Measurements from ENCODE around the gene SFXN2. TPM values are rescaled to one million over a fixed set of nuclear protein-coding genes. Genes with fewer than 3 reads are reported as not detected.

SFXN2 gene
- polyA plus RNA-seq, 2 of the 4 experiments (the other 2 are of a cell fraction), result 5.6 to 7.4 TPM

GRCh38 chr10:102782673-102783551 is 68.5 kb downstream of the SFXN2 start:
- ChIA-PET POLR2A (no interaction called here), CTCF (interaction anchor here (2.0 kb wide), 1 partner anchor 53 kb away, joined by 4 read pairs; no protein-coding TSS in a partner anchor)
- Histone ChIP-seq H3K27ac (no peak overlapping the region), H3K4me2 (no peak overlapping the region), H3K4me3 (no peak overlapping the region), H3K4me1 (0 out of 3 replicates have a peak, but pooled peaks cover 6% of the 10 kb centered on the region), H3K9me3 (no peaks in the 10 kb centered on the region)
- TF ChIP-seq POLR2AphosphoS2 (conservative IDR thresholded peaks at IDR 0.05; ENCODE audit: low read length) (no peak), HOXB5 (CRISPR knock-in tag; IDR thresholded peaks at IDR 0.05) (no peak), ZFP36 (IDR thresholded peaks at IDR 0.05; ENCODE audit: borderline replicate concordance, partially characterized antibody) (no peak), ELK1 (IDR thresholded peaks at IDR 0.05; ENCODE audit: low read depth, low read length) (no peak), CBX2 (IDR thresholded peaks at IDR 0.05; ENCODE audit: borderline replicate concordance, low read depth) (no peak), HOXB13 (CRISPR knock-in tag; IDR thresholded peaks at IDR 0.05; ENCODE audit: low read depth) (no peak), SREBF2 (IDR thresholded peaks at IDR 0.05) (no peak), JUN (IDR thresholded peaks at IDR 0.05) (no peak), NFE2L2 (conservative IDR thresholded peaks at IDR 0.05; ENCODE audit: low read length) (no peak), HDAC2 (IDR thresholded peaks at IDR 0.05) (no peak), RARB (CRISPR knock-in tag; IDR thresholded peaks at IDR 0.05) (no peak), CTCF (IDR thresholded peaks at IDR 0.05) (no peak)
- DNase-seq (ENCODE audit: low read depth in 1 of 2, low spot score in 1 of 2), result no peak
- no peak for FAIRE-seq
- 86% methylated on average over 18 of the region's 18 CpGs for WGBS (ENCODE audit: missing lambda C conversion rate)
- ATAC-seq, result no peak; a peak in 1 of 6 replicates

- 82% methylated on average over 1 of the region's 1 CpG for whole genome bisulfite sequencing (ENCODE audit: missing lambda C conversion rate)
- ATAC-seq (no peak; a peak in 1 of 6 replicates), DNase-seq (ENCODE audit: low read depth in 1 of 2, low spot score in 1 of 2) (no peak), FAIRE-seq (no peak)
- H3K27ac ChIP-seq, result no peak overlapping the region
- no peak overlapping the region for H3K4me2 ChIP-seq
- TF ChIP-seq KDM5A (IDR thresholded peaks at IDR 0.05), result no peak
- no peak for TF ChIP-seq ZC3H11A (IDR thresholded peaks at IDR 0.05)
- no peak for TF ChIP-seq SMC3 (IDR thresholded peaks at IDR 0.05)
- TF ChIP-seq FOSB (CRISPR knock-in tag; IDR thresholded peaks at IDR 0.05), result no peak
- TF ChIP-seq EP300 (IDR thresholded peaks at IDR 0.05), result no peak
- TF ChIP-seq MAZ (IDR thresholded peaks at IDR 0.05; ENCODE audit: borderline replicate concordance, low read depth, low read length), result no peak
- TF ChIP-seq EHF (CRISPR knock-in tag; IDR thresholded peaks at IDR 0.05), result no peak
- TF ChIP-seq ATOH8 (CRISPR knock-in tag; IDR thresholded peaks at IDR 0.05; ENCODE audit: low read depth), result no peak
- TF ChIP-seq KDM1A (IDR thresholded peaks at IDR 0.05; ENCODE audit: low read depth), result no peak
- TF ChIP-seq ELK1 (IDR thresholded peaks at IDR 0.05; ENCODE audit: low read depth, low read length), result no peak
- H3K4me3 ChIP-seq, result no peak overlapping the region
- H3K9me3 ChIP-seq, result no peaks in the 10 kb centered on the region
- POLR2A ChIA-PET, result no interaction called here
- CTCF ChIA-PET, result interaction anchor here (2.0 kb wide), 1 partner anchor 52 kb away, joined by 4 read pairs; no protein-coding TSS in a partner anchor
- 0 out of 3 replicates have a peak, but pooled peaks cover 6% of the 10 kb centered on the region for H3K4me1 ChIP-seq
These were observed 69.1 kb downstream of the SFXN2 start for GRCh38 chr10:102783568-102783967.
